ENCODE data around the gene CACNB2.

DNA sequence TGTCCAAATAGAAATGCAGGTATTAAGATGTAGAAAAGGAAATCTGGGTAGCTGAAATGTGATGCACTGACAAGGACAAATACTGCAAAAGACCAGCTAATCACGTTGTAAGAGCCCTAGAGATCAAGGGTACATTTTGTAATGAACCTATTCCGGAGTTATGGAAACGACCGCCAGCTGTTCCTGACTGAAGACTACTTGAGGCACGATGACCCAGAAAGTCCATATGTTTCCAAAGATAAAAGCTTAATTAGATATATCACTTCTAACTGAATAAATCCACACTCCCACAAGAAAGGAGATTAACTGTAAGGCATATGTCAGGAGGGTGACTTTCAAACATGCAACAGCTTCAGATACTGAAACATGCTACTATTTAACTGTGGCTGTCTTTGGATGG lies 257.7 kb downstream of the CACNB2 start:
- no peak for TF ChIP-seq POLR2A (IDR thresholded peaks at IDR 0.05; ENCODE audit: insufficient read depth in 1 of 2, low read depth in 2 of 2, low read length in 2 of 2)
- no peak for TF ChIP-seq EZH2 (conservative IDR thresholded peaks at IDR 0.05; ENCODE audit: low read depth, low read length)
- TF ChIP-seq DNMT1 (CRISPR knock-in tag; IDR thresholded peaks at IDR 0.05), result no peak
- TF ChIP-seq, protein P1, sequence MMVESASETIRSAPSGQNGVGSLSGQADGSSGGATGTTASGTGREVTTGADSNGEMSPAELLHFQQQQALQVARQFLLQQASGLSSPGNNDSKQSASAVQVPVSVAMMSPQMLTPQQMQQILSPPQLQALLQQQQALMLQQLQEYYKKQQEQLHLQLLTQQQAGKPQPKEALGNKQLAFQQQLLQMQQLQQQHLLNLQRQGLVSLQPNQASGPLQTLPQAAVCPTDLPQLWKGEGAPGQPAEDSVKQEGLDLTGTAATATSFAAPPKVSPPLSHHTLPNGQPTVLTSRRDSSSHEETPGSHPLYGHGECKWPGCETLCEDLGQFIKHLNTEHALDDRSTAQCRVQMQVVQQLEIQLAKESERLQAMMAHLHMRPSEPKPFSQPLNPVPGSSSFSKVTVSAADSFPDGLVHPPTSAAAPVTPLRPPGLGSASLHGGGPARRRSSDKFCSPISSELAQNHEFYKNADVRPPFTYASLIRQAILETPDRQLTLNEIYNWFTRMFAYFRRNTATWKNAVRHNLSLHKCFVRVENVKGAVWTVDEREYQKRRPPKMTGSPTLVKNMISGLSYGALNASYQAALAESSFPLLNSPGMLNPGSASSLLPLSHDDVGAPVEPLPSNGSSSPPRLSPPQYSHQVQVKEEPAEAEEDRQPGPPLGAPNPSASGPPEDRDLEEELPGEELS (CRISPR knock-in tag; IDR thresholded peaks at IDR 0.05), result no peak
- TF ChIP-seq, protein P2, sequence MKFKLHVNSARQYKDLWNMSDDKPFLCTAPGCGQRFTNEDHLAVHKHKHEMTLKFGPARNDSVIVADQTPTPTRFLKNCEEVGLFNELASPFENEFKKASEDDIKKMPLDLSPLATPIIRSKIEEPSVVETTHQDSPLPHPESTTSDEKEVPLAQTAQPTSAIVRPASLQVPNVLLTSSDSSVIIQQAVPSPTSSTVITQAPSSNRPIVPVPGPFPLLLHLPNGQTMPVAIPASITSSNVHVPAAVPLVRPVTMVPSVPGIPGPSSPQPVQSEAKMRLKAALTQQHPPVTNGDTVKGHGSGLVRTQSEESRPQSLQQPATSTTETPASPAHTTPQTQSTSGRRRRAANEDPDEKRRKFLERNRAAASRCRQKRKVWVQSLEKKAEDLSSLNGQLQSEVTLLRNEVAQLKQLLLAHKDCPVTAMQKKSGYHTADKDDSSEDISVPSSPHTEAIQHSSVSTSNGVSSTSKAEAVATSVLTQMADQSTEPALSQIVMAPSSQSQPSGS (CRISPR knock-in tag; IDR thresholded peaks at IDR 0.05), result no peak
- TF ChIP-seq PRPF4 (IDR thresholded peaks at IDR 0.05; ENCODE audit: low read depth, low read length, poor library complexity, severe bottlenecking), result no peak
- TF ChIP-seq, protein P3, sequence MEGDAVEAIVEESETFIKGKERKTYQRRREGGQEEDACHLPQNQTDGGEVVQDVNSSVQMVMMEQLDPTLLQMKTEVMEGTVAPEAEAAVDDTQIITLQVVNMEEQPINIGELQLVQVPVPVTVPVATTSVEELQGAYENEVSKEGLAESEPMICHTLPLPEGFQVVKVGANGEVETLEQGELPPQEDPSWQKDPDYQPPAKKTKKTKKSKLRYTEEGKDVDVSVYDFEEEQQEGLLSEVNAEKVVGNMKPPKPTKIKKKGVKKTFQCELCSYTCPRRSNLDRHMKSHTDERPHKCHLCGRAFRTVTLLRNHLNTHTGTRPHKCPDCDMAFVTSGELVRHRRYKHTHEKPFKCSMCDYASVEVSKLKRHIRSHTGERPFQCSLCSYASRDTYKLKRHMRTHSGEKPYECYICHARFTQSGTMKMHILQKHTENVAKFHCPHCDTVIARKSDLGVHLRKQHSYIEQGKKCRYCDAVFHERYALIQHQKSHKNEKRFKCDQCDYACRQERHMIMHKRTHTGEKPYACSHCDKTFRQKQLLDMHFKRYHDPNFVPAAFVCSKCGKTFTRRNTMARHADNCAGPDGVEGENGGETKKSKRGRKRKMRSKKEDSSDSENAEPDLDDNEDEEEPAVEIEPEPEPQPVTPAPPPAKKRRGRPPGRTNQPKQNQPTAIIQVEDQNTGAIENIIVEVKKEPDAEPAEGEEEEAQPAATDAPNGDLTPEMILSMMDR (CRISPR knock-in tag; IDR thresholded peaks at IDR 0.05), result no peak
